IMR-90 (cell line): Measurements from ENCODE around the gene EEF1AKMT2. TPM values are rescaled to one million over a fixed set of nuclear protein-coding genes. Genes with fewer than 3 reads are reported as not detected.

Source experiments
- ATAC-seq: fragments of 200-7000 bp; cut with Tn5 transposase; 2 replicates; pipeline ENCODE4 v1.9.1; 2020; ENCODE audit warnings: low read depth, mild to moderate bottlenecking, moderate library complexity
- BruUV-seq: library from RNA; stranded (reverse); fragments of 400-500 nt; replicated peaks from 2 replicates; lab custom pipeline; 2021; lab: Mats Ljungman, UMichigan
- CTCF ChIA-PET: fragments of 300-600 bp; formaldehyde crosslinking; extraction: SDS; loops from one replicate; lab custom pipeline; 2021; ENCODE audit warnings: antibody characterized with exemption; lab: Yijun Ruan, JAX
- POLR2A ChIA-PET: fragments of 300-600 bp; sonication (Branson Sonifier 250); formaldehyde crosslinking; loops from one replicate; lab custom pipeline; 2022; ENCODE audit warnings: antibody characterized with exemption; ENCODE audit not compliant: unreplicated experiment; lab: Charles Lee
- DNase-seq: peaks from one replicate; pipeline ENCODE4 v3.0.0; 2013
- H2AFZ ChIP-seq: replicated peaks from 2 replicates; pipeline ENCODE3; 2013; ENCODE audit warnings: low read length, mild to moderate bottlenecking; ENCODE audit not compliant: poor library complexity
- H2AK5ac ChIP-seq: 2 replicates; pipeline ENCODE4 v1.6.1; 2013; ENCODE audit warnings: low read depth, low read length, inconsistent platforms
- H2AK9ac ChIP-seq: replicated peaks from 2 replicates; pipeline ENCODE3; 2013; ENCODE audit warnings: mild to moderate bottlenecking, low read depth, low read length, moderate library complexity; ENCODE audit not compliant: poor library complexity
- H2BK120ac ChIP-seq: 2 replicates; pipeline ENCODE4 v1.6.1; 2013; ENCODE audit warnings: low read depth, low read length, inconsistent platforms
- H2BK15ac ChIP-seq: 3 replicates; pipeline ENCODE4 v1.6.1; 2013; ENCODE audit warnings: low read depth, low read length, inconsistent platforms
- H2BK20ac ChIP-seq: 2 replicates; pipeline ENCODE4 v1.6.1; 2013; ENCODE audit warnings: low read depth, mild to moderate bottlenecking, inconsistent platforms, low read length, moderate library complexity
- H2BK5ac ChIP-seq: 2 replicates; pipeline ENCODE4 v1.6.1; 2013; ENCODE audit warnings: mild to moderate bottlenecking, low read depth, low read length, inconsistent platforms; ENCODE audit not compliant: poor library complexity, severe bottlenecking
- H3K14ac ChIP-seq: replicated peaks from 2 replicates; pipeline ENCODE4 v1.6.1; 2013; ENCODE audit warnings: low read depth, low read length, inconsistent platforms
- H3K18ac ChIP-seq: 2 replicates; pipeline ENCODE4 v1.6.1; 2013; ENCODE audit warnings: low read depth, low read length, control low read depth
- H3K23ac ChIP-seq: 2 replicates; pipeline ENCODE4 v1.6.1; 2013; ENCODE audit warnings: low read depth, low read length, inconsistent platforms
- H3K27ac ChIP-seq: 2 replicates; pipeline ENCODE4 v1.5.1; 2013; ENCODE audit warnings: mild to moderate bottlenecking, control low read depth, low read length; ENCODE audit not compliant: insufficient read depth
- H3K27me3 ChIP-seq: 2 replicates; pipeline ENCODE4 v1.6.1; 2013; ENCODE audit warnings: low read length; ENCODE audit not compliant: control insufficient read depth, insufficient read depth
- H3K36me3 ChIP-seq: 2 replicates; pipeline ENCODE4 v1.6.1; 2013; ENCODE audit warnings: low read length, mixed read lengths; ENCODE audit not compliant: control insufficient read depth, insufficient read depth
- H3K4ac ChIP-seq: 2 replicates; pipeline ENCODE4 v1.6.1; 2013; ENCODE audit warnings: low read depth, low read length, inconsistent platforms
- H3K4me1 ChIP-seq: 2 replicates; pipeline ENCODE4 v1.6.1; 2013; ENCODE audit warnings: low read length, mixed read lengths; ENCODE audit not compliant: control insufficient read depth, insufficient read depth
- H3K4me2 ChIP-seq: 2 replicates; pipeline ENCODE4 v1.6.1; 2013; ENCODE audit warnings: low read depth, mild to moderate bottlenecking, control low read depth, low read length, moderate library complexity
- H3K4me3 ChIP-seq: 2 replicates; pipeline ENCODE4 v1.5.1; 2013; ENCODE audit warnings: low read depth, mild to moderate bottlenecking, control low read depth, low read length, moderate library complexity; ENCODE audit not compliant: insufficient read depth
- H3K56ac ChIP-seq: 2 replicates; pipeline ENCODE4 v1.6.1; 2013; ENCODE audit warnings: low read length, inconsistent platforms; ENCODE audit not compliant: insufficient read depth; ENCODE audit errors: extremely low read depth
- H3K79me1 ChIP-seq, 2 experiments: 2 replicates each; pipeline ENCODE4 v1.6.1; 2013; ENCODE audit warnings: low read length in 2 of 2, inconsistent platforms in 1 of 2, low read depth in 1 of 2
- H3K9ac ChIP-seq: 2 replicates; pipeline ENCODE4 v1.6.1; 2013; ENCODE audit warnings: low read depth, low read length, control low read depth
- H3K9me1 ChIP-seq: 2 replicates; pipeline ENCODE4 v1.6.1; 2013; ENCODE audit warnings: low read length, inconsistent platforms; ENCODE audit not compliant: insufficient read depth
- H3K9me3 ChIP-seq: 2 replicates; pipeline ENCODE4 v1.6.1; 2013; ENCODE audit warnings: low read length; ENCODE audit not compliant: control insufficient read depth, insufficient read depth
- H4K20me1 ChIP-seq: 2 replicates; pipeline ENCODE4 v1.6.1; 2013; ENCODE audit warnings: low read length, inconsistent platforms; ENCODE audit not compliant: insufficient read depth
- H4K5ac ChIP-seq: 2 replicates; pipeline ENCODE4 v1.6.1; 2013; ENCODE audit warnings: mild to moderate bottlenecking, low read depth, low read length, control low read depth
- H4K8ac ChIP-seq, 2 experiments: 2 replicates each; pipeline ENCODE4 v1.6.1; 2013; ENCODE audit warnings: low read depth in 2 of 2, low read length in 2 of 2, control low read depth in 1 of 2, inconsistent platforms in 1 of 2
- H4K91ac ChIP-seq: 2 replicates; pipeline ENCODE4 v1.6.1; 2013; ENCODE audit warnings: low read depth, low read length, inconsistent platforms; ENCODE audit not compliant: insufficient read depth
- BHLHE40 ChIP-seq: fragments of 150-350 bp; IDR thresholded peaks from 2 replicates; pipeline ENCODE4 v1.6.1; 2016; ENCODE audit warnings: mild to moderate bottlenecking, low read depth, low read length
- CEBPB ChIP-seq: IDR thresholded peaks from 2 replicates; pipeline ENCODE4 v1.6.1; 2012; ENCODE audit warnings: low read depth, low read length, improper control_type of control experiment
- CHD1 ChIP-seq: IDR thresholded peaks from 2 replicates; pipeline ENCODE4 v1.6.1; 2012; ENCODE audit warnings: low read depth, low read length, improper control_type of control experiment
- FOS ChIP-seq: fragments of 150-350 bp; IDR thresholded peaks from 2 replicates; pipeline ENCODE4 v1.6.1; 2016; ENCODE audit warnings: low read depth, low read length
- MAFK ChIP-seq: IDR thresholded peaks from 2 replicates; pipeline ENCODE4 v1.6.1; 2012; ENCODE audit warnings: low read depth, low read length, improper control_type of control experiment
- MAZ ChIP-seq: IDR thresholded peaks from 2 replicates; pipeline ENCODE4 v1.6.1; 2012; ENCODE audit warnings: low read depth, mild to moderate bottlenecking, low read length, improper control_type of control experiment, moderate library complexity, borderline replicate concordance
- MXI1 ChIP-seq: IDR thresholded peaks from 2 replicates; pipeline ENCODE4 v1.6.1; 2012; ENCODE audit warnings: low read depth, mild to moderate bottlenecking, low read length, moderate library complexity, borderline replicate concordance
- NFE2L2 ChIP-seq: fragments of 150-350 bp; IDR thresholded peaks from 2 replicates; pipeline ENCODE4 v1.6.1; 2016; ENCODE audit warnings: low read depth, mild to moderate bottlenecking, low read length
- POLR2A ChIP-seq: IDR thresholded peaks from 2 replicates; pipeline ENCODE4 v1.6.1; 2012; ENCODE audit warnings: mild to moderate bottlenecking, low read depth, low read length
- RAD21 ChIP-seq: IDR thresholded peaks from 2 replicates; pipeline ENCODE4 v1.6.1; 2012; ENCODE audit warnings: low read length, improper control_type of control experiment
- RCOR1 ChIP-seq: IDR thresholded peaks from 2 replicates; pipeline ENCODE4 v1.6.1; 2012; ENCODE audit warnings: mild to moderate bottlenecking, low read length, improper control_type of control experiment; ENCODE audit not compliant: insufficient replicate concordance
- RFX5 ChIP-seq: IDR thresholded peaks from 2 replicates; pipeline ENCODE4 v1.8.0; 2012; ENCODE audit warnings: low read depth, mild to moderate bottlenecking, low read length, moderate library complexity
- SMC3 ChIP-seq: fragments of 150-350 bp; IDR thresholded peaks from 2 replicates; pipeline ENCODE4 v1.6.1; 2016; ENCODE audit warnings: low read depth, mild to moderate bottlenecking, antibody characterized with exemption, low read length, moderate library complexity
- WGBS, 2 experiments: methylation state at CpG; one replicate each; pipeline versions ENCODE4 v1.1.5 to v1.1.7; 2013; ENCODE audit warnings: missing lambda C conversion rate in 2 of 2; ENCODE audit not compliant: insufficient read length in 1 of 2; ENCODE audit errors: extremely low coverage in 2 of 2; 5-methylcytosine and 5-hydroxymethylcytosine counted together
- dilution Hi-C: fragments of 300-500 bp; cut with HindIII; formaldehyde crosslinking; loops from one replicate; pipeline ENCODE4 v1.14.3; 2018; ENCODE audit warnings: low sequenced_read_pairs; ENCODE audit not compliant: unreplicated experiment
- in situ Hi-C: fragments of 300-500 bp; cut with MboI; formaldehyde crosslinking; loops from 3 replicates; pipeline ENCODE4 v1.14.3; 2019; ENCODE audit warnings: low sequenced_read_pairs, inconsistent platforms, mixed read lengths
- intact Hi-C: fragments of 100-400 bp; cut with micrococcal nuclease; formaldehyde crosslinking; loops from 2 replicates; pipeline ENCODE4 v1.10.0; 2022
- polyA plus RNA-seq, 3 experiments: library from polyadenylated mRNA; depleted of rRNA; stranded (reverse); fragments of >200 nt; gene quantifications; 2 replicates each; pipeline ENCODE4 v1.2.3, GENCODE V29; 2012; ENCODE audit warnings: low replicate concordance in 1 of 3
- total RNA-seq: library from RNA; depleted of rRNA; stranded (reverse); fragments of >200 nt; gene quantifications from 2 replicates; pipeline ENCODE4 v1.2.3, GENCODE V29; 2012
- TF ChIP-seq, protein P1 (sequence below): fragments of 150-350 bp; IDR thresholded peaks from 2 replicates; pipeline ENCODE4 v1.6.1; 2016; ENCODE audit warnings: low read depth, mild to moderate bottlenecking, low read length, moderate library complexity, borderline replicate concordance
- TF ChIP-seq, protein P2 (sequence below): conservative IDR thresholded peaks from 2 replicates; pipeline ENCODE4 v1.5.1; 2012; ENCODE audit warnings: mild to moderate bottlenecking, low read depth, low read length, improper control_type of control experiment
- TF ChIP-seq, protein P3 (sequence below): fragments of 150-350 bp; IDR thresholded peaks from 2 replicates; pipeline ENCODE4 v1.6.1; 2017; ENCODE audit warnings: mild to moderate bottlenecking, antibody characterized with exemption, low read length, low read depth

EEF1AKMT2 gene
- total and polyA plus RNA-seq, 2 of the 4 experiments (the other 2 are of a cell fraction), result 9.7 to 12.7 TPM

DNA sequence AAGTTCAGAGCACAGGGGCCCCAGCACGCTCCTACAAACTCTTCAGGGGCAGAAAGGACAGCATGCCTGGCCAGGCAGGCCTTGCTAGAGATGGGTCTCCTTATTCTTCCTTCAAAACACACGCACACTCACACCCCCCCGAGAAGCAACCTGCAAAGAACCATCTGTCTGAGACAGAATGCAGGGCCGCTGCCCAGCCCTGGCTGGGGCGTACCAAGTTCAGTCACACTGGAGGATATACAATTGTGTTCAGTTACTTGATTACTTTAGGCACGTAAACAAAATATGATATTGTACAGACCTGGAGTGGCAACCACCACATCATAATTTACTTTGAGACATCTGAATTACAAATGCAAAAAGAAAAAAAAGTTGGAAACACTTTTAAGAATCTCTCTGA is 53.2 kb downstream of the EEF1AKMT2 start:
- Histone ChIP-seq H3K9me1 (peaks cover 4% of the 10 kb centered on the region; the same call in 1 of the 2 replicates), H3K27me3 (no peaks in the 10 kb centered on the region), H4K91ac (no peak overlapping the region), H3K4me3 (no peak overlapping the region), H3K4me1 (peaks cover 19% of the 10 kb centered on the region), H3K36me3 (no peaks in the 10 kb centered on the region), H3K9ac (no peak overlapping the region), H2BK20ac (no peak overlapping the region), H2BK15ac (no peak overlapping the region), H2AK5ac (no peak overlapping the region), H2AFZ (no peak overlapping the region), H2BK120ac (no peak overlapping the region), H2AK9ac (no peak overlapping the region), H3K56ac (no peak overlapping the region), H2BK5ac (no peak overlapping the region), H4K20me1 (peaks cover 25% of the 10 kb centered on the region), H3K27ac (no peak overlapping the region), H3K23ac (no peak overlapping the region), H3K79me1 (peaks cover 3 to 54% of the 10 kb centered on the region in 2 experiments), H3K9me3 (no peaks in the 10 kb centered on the region), H4K5ac (no peak overlapping the region), H3K18ac (no peak overlapping the region), H4K8ac (no peak overlapping the region), H3K4me2 (no peak overlapping the region), H3K14ac (no peak overlapping the region), H3K4ac (no peak overlapping the region)
- in situ Hi-C loops (no loop called here), dilution Hi-C loops (no loop called here), intact Hi-C loops (no loop called here)
- no peak for ATAC-seq
- TF ChIP-seq MAFK (no peak), RCOR1 (no peak), MXI1 (no peak), POLR2A (no peak), BHLHE40 (no peak), FOS (no peak), SMC3 (no peak), RAD21 (no peak), MAZ (no peak), CHD1 (no peak), CEBPB (no peak), RFX5 (no peak), NFE2L2 (no peak)
- TF ChIP-seq, protein P1, sequence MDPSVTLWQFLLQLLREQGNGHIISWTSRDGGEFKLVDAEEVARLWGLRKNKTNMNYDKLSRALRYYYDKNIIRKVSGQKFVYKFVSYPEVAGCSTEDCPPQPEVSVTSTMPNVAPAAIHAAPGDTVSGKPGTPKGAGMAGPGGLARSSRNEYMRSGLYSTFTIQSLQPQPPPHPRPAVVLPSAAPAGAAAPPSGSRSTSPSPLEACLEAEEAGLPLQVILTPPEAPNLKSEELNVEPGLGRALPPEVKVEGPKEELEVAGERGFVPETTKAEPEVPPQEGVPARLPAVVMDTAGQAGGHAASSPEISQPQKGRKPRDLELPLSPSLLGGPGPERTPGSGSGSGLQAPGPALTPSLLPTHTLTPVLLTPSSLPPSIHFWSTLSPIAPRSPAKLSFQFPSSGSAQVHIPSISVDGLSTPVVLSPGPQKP, result no peak
- TF ChIP-seq, protein P2, sequence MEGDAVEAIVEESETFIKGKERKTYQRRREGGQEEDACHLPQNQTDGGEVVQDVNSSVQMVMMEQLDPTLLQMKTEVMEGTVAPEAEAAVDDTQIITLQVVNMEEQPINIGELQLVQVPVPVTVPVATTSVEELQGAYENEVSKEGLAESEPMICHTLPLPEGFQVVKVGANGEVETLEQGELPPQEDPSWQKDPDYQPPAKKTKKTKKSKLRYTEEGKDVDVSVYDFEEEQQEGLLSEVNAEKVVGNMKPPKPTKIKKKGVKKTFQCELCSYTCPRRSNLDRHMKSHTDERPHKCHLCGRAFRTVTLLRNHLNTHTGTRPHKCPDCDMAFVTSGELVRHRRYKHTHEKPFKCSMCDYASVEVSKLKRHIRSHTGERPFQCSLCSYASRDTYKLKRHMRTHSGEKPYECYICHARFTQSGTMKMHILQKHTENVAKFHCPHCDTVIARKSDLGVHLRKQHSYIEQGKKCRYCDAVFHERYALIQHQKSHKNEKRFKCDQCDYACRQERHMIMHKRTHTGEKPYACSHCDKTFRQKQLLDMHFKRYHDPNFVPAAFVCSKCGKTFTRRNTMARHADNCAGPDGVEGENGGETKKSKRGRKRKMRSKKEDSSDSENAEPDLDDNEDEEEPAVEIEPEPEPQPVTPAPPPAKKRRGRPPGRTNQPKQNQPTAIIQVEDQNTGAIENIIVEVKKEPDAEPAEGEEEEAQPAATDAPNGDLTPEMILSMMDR, result no peak
- TF ChIP-seq, protein P3, sequence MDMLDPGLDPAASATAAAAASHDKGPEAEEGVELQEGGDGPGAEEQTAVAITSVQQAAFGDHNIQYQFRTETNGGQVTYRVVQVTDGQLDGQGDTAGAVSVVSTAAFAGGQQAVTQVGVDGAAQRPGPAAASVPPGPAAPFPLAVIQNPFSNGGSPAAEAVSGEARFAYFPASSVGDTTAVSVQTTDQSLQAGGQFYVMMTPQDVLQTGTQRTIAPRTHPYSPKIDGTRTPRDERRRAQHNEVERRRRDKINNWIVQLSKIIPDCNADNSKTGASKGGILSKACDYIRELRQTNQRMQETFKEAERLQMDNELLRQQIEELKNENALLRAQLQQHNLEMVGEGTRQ, result no peak
- no CpG with 5 or more reads among the region's 6 CpGs for WGBS, 2 experiments
- CTCF ChIA-PET, result no interaction called here
- POLR2A ChIA-PET, result no interaction called here
- no TSS peak for BruUV-seq
- DNase-seq, result no peak
